Inflammatory macrophage treated with lipopolysaccharide for 4 hours (primary cell): Measurements from ENCODE around the gene ZFYVE28.
"Not testable (repeated sequence)": the region's sequence is repeated elsewhere in the genome, so short reads cannot be mapped to it uniquely, and the experiment has no call there.

Experiments
- DNase-seq: peaks from one replicate; pipeline ENCODE4 v3.0.0-alpha.2; 2020

The ZFYVE28 gene

DNA sequence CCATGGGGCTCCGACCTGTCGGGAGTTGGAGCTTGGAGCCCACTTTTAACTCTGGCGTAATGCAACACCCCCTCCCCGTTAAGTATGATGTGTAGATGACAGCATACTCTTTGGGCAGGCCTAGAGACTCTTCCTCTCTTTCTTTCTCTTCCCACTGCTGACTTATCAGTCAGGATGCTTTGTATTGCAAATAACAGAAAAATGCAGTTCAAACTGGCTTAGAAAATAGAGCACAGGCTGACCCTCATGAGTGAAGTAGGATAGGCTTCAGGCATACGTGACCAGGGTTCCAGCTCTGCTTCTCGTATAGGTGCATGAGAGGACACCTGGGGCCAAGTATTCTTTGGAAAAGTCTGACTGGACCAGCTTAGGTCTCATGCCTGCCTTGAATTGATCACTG is 27.1 kb upstream of the ZFYVE28 start:
- DNase-seq = no peak

DNA sequence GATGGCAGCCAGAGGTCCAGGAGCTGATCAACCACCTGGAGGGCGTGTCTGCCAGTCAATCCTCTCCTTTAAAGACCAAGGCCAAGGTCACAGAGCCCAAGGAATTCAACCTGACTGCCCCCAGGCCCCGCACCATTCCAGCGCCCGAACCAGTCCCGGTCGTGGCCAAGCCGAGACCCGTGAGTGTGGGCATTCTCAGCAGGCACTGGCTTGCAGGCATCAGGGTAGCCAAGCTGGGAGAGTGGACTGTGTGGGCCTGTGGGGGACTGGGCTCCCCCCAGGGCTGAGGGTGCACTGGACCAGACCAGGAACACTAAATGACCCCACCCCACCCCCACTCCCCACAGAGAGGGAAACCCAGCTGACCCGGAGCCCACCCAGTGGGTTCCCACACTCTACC is 26.7 kb upstream of the ZFYVE28 start:
- no peak for DNase-seq

DNA sequence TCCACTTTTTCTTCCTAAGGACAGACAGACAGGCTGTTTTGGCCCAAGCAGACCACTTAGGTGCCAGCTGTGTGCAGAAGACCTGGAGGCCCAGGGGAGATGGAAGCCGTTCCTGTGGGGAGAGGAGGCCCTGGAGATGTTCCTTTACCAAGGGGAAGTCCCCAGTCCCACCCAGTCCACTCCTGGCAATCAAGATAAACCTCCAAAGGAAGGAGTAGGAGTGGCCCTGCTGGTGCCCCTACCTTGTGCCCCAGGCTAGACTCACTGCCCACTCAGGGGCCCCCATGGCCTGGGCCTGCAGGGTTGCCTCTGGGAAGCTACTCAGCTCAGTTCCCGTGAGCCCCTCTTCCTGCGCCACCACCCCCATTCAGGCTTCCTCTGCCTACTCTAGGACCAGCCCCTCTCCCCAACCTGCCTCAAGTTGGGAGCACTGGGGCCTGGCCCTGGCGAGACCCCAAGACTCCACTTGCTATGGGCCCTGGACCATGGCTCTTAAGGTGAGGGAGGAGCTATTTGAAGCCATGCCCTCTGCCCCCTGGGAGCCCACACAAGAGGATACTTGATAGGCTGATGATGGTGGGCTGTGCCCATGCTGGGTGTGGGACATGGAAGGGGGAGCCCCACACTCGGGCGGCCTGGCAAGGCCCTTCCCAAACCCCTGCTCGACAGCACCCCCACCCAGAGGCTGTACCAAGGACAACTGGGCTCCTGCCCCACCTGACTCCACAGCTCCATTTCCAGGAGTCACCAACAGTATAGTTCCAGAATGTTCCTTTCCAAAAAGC is 25.7 kb upstream of the ZFYVE28 start:
- DNase-seq = no peak

DNA sequence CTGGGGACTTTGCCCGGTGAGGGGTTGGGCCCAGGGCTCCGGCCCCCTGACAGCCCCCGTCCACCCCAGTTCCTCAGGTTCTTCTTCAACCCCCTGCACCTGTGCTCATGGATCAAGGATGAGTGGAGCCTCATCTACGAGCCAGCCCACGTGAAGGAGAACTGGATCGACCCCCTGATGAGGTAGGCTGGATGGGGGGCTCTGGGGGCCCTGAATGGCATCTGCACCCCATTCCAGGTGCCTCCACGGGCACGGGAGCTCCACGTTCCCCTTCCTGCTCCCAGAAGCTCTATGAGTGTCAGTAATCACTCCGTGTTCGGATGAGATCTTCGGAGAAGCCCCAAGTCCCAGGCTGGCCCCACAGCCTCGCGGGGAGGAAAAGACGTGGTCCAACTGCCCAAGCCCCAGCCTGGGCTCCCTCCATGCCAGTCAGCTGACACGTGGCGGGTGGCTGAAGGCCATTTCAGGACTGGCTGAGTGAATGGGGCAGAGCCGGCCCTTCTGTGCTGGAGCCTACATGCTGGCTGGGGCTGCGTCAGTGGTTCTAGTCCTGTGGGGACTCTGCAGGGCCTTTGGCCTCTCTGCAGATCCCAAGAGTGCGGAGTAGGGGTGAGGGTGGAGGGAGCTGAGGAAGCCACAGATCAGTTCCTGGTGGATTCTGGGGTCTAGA is 24.8 kb upstream of the ZFYVE28 start:
- DNase-seq = no peak

DNA sequence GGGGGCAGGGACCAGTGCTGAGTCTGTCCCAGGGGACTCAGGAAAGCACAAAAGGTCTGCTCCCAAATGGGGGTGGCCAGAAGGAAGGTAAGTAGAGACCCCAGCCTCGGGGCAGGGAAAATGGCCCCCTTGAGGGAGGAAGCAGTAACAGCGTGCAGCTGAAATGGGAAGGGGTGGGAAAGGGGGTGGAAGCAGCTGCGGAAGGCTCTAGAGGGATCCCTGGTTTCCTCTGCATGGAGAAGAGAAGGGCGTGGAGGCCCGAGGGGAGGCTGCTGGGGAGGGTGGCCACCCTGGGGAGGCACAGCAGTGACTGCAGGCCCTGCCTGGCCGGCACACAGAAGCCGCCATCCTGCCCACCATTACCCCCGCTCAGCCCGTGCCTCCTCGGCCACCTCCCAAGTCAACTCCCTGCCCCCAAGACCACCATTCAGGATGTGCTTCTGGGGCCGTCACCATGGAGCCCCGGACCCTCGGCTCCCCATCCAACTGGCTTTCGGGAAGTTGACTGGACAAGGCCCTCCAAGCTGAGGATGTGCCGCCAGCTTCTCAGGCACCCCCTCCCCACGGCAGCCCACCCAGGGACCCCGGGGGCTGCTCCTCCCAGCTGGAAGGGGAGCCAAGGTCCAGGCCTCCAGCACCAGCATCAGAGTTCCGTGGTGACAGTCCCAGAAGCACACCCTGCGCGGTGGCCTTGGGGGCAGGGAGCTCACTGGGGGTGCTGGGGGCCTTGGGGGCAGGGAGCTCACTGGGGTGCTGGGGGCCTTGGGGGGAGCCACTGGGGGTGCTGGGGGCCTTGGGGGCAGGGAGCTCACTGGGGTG is 23.9 kb upstream of the ZFYVE28 start:
- no peak for DNase-seq

DNA sequence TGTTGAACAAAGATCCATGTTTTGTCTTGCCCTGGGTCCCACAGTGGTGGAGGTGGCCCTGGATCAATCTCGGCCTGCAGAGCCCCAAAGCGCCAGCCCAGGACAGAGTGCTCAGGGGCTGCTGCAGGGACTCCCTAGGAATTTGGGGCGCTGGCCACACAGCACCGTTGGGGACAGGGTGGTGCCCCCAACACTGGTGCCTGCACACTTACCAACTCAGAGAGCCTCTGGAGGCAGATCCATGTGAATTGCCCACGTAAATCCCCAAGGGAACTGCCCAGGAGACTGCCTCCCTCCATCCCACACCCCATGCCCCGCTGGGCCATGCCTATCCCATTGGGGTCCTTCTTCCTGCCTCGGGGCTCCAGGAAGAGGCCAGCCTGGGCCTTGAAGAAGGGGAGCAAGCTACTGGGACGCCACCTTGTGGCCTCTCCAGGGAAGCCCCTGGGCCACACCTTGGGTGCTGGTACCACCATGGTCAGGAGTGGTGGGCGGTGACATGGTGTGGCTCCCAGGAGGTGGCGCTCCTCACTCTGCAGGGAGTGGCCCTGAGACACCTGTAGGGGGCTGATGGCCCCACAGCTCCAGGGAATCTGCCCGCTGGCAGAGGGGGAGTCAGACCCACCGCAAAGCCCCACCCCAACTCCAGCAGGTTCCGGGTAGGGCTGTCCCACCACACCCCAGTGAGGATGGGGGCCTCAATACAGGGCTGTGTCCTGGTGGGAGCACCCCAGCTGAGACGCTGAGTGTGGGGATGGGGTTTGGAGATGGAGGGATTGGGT is 23.1 kb upstream of the ZFYVE28 start:
- DNase-seq = peak; percentile 66

DNA sequence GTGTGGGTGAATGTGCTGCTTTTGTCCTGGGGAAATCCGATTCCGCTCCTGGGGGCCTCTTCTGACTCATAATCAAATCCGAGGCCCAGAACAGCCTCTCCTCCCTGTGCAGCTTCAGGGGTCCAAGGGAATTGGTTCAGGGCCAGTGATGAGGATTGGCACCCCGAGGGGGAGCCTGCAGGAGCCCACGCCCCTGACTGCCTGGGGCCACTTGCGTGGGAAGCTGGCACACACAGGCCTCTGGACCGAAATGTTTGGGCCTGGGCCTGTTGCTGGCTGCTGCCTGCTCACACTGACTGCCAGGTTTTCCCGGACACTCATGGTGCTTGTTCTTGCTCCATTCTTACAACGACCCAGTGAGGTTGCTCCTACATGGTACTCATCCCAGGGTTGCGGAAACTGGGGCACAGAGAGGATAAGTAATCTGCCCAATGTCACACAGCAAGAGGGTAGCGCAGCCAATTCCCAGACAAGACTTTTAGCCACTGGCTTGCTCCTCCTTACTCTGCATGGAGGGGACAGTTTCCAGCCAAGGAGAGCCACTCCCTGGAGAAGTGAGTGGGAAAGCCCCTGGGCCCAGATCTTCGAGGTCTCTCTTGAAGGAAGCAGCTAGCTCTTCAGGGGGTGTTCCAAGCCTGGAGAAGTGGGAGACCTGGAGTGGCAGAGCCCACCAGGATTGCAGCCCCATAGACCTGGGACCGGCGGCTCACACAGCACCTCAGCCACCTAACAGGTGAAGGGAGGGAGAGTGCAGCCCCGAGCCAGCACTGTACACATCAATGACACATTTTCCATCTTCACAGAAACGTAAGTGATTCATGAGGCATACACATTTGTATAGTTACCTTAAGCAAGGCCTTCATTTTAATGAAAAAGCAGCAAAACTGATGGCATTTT is 20.6 kb upstream of the ZFYVE28 start:
- no peak for DNase-seq

DNA sequence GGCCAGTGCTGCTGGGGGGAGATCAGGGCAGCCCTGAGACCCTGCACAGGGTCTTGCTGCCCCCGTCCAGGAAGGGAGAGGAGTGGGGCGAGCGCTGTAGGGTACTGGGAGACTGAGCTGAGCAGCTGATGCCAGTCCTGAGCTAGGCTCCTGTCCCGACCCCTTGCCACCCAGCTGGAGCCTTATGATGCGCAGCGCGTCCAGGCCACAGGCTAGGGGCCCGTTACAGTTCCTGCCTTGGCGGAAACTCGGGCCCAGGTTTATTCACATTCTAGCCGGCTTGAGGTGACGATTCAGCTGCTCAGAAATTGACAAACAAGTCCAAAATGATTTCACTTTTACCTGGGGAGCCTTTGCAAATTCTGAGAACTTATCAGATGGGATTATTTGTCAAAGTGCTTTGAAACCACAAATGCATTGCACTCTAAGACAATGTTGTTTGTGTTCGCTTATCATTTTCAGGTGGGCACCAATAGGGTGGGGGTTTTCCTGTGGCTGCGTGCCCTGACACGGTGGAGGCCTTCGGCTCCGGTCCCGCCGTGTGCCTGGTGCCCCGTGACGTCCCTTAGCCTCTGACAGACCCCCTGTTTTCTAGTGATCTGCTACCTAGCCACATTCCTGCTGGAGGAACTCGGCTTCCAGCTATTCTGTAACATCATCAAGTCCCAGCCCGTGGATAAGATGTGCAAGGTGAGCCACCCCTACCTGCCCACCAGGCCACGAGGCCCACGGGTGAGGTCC is 19.2 kb upstream of the ZFYVE28 start:
- no peak for DNase-seq

DNA sequence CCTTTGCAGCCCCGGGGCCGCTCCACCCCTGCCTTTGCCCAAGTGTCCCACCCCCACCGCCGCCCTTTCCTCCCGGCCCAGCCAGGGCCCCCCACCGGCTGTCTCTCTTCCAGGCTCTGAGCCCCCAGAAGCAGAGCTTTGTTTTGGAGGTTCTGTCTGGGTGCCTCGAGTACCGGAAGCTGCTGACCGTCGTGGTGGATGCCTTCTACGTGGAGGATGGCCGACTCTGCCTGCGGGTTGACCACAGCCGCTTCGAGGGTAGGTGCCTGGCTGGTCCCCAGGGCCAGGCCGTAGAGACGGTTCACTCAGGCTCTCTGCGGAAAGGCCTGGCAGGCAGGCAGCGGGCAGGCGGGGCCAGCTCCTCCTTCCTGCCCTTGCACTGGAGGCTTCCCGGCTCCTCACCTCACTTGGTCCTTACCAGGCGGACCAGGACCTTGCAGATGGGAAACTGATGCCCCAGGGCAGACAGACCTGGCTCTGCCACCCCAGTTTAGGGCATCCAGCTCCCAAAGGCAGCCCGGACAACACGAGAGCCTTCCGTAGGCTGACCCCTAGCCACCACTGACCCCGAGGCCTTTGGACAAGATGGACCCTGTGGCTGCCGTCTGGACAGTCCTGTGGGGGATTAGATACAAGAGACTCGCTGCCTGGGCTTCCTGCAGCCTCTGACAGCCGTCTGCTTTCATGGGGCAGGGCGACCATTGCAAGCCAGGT is 18.5 kb upstream of the ZFYVE28 start:
- no peak for DNase-seq

DNA sequence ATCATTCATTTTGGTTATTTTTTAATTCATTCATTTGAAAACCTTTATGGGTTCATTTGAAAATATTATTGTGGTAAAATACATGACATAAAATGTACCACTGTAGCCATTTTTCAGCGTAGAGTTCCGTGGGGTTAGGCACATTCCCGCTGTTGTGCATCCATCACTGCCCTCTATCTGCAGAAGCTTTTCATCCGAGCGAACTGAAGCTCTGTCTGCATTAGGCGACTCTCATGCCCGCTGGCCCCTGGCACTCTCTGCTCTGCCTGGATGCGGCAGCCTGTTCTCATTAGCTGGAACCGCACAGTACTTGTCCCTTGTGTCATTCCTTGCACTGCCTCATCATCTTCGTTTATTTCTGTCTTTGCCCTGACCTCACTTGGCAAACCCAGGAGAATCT is 17.9 kb upstream of the ZFYVE28 start:
- DNase-seq = no peak

DNA sequence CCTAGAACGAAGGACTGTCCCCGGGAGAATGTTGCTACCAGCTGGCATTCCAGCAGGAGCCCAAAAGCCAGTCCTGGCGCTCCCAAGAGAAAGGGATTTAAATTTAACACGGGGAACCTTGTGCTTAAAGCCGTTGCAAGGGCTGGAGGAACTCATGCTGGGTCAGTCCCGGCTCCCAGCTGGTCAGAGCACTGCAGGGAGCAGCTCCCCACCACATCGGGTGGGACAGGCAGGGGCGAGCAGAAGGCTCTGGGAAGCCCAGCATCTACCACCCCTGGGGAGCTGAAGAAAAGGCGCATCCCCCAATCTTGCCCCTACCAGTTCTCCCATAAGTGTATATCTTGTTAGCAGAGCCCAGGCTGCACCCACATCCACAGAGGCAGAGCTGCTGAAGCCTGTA is 16.0 kb upstream of the ZFYVE28 start:
- no peak for DNase-seq

DNA sequence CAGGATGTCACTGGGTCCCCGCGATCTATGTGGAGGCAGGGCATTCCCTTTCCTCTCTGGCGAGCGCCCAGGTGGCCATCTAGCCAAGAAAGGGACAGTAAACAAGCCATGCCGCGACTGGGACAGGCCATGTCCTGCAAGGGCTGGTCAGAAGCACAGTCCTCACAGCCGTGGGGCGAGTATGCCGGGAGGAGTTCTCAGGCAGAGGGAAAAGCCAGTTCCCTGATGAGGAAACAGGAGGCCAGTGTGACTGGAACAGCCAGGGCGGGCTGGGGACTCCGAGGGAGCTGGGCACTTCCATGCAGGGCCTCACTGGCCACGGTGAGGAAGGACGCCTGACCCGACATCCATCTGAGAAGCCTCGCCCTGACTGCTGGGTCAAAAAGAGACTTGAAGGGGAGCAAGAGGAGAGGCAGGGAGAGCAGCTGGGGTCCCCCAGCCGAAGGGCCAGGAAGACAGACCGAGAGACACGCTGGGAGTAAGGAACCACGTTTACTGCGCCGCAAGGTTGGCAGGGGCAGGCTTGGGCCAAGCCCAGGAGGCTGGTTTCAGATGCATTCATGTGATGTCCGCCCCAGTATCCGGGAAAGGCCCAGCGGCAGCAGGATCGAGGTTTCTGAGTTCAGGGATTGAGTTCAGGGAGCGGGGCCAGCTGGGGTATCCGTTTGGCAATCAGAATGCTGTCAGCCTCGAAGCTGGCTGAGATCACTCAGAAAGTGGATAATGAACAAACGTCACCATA is 15.3 kb upstream of the ZFYVE28 start:
- no peak for DNase-seq

DNA sequence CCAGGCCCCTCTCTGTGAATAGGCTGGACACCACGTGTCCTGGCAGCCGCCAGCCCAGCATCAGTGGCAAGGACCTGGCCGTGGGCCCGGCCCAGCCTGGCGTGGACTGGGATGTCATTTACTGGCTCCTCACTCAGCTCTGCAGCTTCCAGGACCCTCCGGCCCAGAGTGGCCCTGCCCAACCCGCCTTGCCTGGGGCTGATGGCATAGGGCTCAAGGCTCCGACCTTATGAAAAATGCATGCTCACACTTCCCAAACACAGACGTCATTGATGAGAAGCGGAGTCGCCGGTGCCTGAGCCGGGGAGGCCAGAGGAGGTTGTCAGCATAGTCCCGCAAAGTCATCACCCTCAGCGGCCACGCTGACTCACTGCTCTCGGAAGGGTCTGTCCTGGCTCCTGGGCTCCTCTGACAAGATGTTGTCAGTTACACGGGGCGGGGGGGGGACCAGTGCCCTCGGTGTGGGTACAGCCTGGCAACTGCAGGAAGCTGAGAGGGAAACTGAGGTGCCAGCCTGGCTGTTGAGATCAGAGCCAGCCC is 14.6 kb upstream of the ZFYVE28 start:
- no peak for DNase-seq

DNA sequence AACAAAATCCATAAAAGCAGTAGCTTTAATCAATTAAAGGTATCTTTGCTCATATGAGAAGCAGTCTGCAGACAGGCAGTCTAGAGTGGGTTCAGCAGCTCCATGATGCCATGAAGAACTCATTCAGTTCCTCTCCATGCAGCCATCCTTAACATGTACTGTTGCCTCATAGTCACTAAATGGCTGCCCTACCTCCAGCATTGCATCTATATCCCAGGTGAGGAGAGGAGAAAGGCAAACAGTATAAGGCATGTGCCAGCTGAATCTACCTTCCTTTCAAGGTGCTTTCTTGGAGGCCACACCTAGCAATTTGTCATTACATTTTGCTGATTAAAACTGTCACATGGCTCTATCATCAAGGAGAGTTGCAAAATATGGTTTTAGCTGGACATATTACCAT is 13.6 kb upstream of the ZFYVE28 start:
- no peak for DNase-seq

DNA sequence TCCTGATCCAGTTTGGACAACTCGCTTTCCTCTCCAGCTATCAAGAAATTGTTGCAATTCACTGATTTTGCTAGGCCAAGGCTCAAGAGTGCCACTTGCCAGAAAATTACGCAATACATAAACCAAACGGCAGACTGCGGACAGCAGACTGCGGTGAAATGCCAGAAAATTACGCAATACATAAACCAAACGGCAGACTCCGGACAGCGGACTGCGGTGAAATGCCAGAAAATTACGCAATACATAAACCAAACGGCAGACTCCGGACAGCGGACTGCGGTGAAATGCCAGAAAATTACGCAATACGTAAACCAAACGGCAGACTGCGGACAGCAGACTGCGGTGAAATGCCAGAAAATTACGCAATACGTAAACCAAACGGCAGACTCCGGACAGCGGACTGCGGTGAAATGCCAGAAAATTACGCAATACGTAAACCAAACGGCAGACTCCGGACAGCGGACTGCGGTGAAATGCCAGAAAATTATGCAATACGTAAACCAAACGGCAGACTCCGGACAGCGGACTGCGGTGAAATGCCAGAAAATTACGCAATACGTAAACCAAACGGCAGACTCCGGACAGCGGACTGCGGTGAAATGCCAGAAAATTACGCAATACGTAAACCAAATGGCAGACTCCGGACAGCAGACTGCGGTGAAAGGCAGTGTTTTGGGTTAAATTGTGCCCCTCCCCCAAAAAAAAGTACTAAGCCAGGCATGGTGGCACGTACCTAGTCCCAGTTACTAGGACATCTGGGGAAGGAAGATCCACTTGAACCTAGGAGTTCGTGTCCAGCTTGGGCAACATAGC is 11.7 kb upstream of the ZFYVE28 start:
- DNase-seq = not testable (repeated sequence)

DNA sequence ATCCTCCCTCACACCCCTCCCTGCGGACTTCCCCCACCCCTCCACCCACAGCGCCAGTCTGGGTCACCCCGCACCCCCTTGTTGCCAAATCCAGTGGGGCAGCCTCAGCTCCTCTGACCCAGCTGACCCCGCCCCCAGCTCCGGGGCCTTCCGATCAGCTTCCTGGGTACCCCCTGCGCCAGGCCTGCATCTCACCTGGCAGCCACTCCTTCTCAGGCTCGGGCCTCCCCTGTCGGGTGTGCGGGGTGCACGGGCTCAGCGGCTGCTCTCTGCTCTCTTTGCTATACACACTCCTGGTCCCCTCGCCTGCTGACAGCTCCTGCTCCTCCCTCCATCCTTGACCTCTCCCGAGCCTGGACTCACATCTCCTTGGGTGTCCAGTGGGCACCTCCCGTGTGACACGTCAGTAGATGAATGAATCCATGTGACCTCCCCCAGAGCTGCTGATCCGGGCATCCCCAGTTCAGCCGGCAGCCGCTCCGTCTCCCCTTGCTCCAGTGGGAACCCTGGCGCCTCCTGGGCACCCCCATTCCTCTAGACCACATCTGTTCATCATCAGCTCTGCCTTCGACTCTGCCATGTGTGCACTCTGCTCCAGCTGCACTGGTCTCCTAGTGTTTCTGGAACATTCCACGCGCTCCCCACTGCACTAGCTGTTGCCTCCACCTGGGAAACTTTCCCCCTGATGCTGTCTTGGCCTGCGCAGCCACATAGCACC is 10.2 kb upstream of the ZFYVE28 start:
- DNase-seq = peak; percentile 10

DNA sequence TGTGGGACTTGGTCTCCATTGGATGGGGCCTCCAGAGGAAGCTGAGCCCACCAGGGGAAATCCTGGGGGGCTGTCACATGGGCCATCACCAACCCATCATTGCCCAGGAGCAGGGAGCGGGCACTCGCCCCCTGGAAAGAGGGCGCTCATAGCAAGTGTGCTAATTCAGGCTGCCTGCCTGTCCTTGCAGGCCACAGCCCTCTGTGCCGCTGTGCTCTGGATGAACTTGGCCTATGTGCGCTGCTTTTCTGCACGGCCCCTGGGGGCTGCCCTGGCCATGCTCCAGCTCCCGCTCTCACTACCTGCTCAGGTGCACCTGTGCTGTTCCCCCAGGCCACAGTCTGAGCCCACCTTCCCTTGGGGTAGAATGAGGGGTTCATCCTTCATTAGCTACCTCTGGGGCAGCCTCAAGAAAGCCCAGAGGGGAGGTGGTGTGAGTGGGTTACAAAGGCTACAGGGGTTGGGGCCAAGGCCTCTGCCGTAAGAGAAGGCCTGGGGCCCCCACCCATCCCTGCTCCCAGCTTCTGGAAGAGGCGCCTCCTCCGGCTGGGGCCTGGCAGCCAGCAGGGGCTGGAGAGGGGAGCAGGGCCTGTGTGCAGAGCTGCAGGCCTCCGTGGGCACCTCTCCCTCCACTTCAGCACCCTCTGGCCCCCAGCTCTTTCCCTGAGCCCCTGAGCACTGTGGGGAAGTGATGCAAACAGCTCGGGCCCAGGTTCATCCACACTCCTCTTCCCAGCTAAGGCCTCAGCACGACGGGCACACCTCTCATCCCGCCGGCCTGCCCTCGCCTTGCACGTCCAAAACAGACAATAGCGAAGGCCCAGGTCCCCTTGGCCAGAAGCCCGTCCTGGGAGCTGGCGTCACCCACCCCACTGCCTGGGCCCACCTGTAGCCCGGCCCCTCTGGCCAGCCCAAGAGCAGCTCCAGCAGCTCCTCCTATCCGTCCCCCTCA is 9.2 kb upstream of the ZFYVE28 start:
- DNase-seq = no peak
